Upper lobe of right lung (tissue), 1 donor: ENCODE data around the gene KIF11. TPM values are rescaled to one million over a fixed set of nuclear protein-coding genes. Genes with fewer than 3 reads are reported as not detected.
"Not testable (repeated sequence)": the region's sequence is repeated elsewhere in the genome, so short reads cannot be mapped to it uniquely, and the experiment has no call there.

Source experiments
- ATAC-seq: fragments of 200-7000 bp; cut with Tn5 transposase; one replicate; pipeline ENCODE4 v1.9.1; 2020; ENCODE audit warnings: mild to moderate bottlenecking, moderate library complexity
- DNase-seq: peaks from one replicate; pipeline ENCODE4 v3.0.0-alpha.2; 2020
- H3K27ac ChIP-seq: fragments of 200-600 bp; one replicate; pipeline ENCODE4 v1.8.0; 2022
- H3K27me3 ChIP-seq: fragments of 200-600 bp; one replicate; pipeline ENCODE4 v1.8.0; 2022; ENCODE audit warnings: mild to moderate bottlenecking
- H3K36me3 ChIP-seq: fragments of 200-600 bp; one replicate; pipeline ENCODE4 v1.8.0; 2022
- H3K4me1 ChIP-seq: fragments of 200-600 bp; one replicate; pipeline ENCODE4 v1.8.0; 2022
- H3K4me3 ChIP-seq: fragments of 200-600 bp; one replicate; pipeline ENCODE4 v1.8.0; 2022; ENCODE audit warnings: mild to moderate bottlenecking
- H3K9me3 ChIP-seq: fragments of 200-600 bp; one replicate; pipeline ENCODE4 v1.8.0; 2022
- CTCF ChIP-seq: fragments of 200-600 bp; IDR thresholded peaks from one replicate; pipeline ENCODE4 v1.8.0; 2022; ENCODE audit warnings: antibody characterized with exemption
- intact Hi-C: fragments of 100-400 bp; cut with DNase I; formaldehyde crosslinking; loops from one replicate; pipeline ENCODE4 v1.11.0; 2022
- total RNA-seq: library from RNA; stranded (reverse); fragmentation: NEBNext Ultra II Directional; extraction: Animal tissue kit (Norgen Biotek cat#: 25700); gene quantifications from one replicate; pipeline ENCODE4 v1.2.1, GENCODE V29; 2021
- donor health status: DM: no; HTN: yes; CAD: no; lungs with severe emphysema.

The KIF11 gene
- total RNA-seq, 1 donor from 2014 or later, result 0.93 TPM

- H3K27ac ChIP-seq, result no peak overlapping the region
- H3K4me3 ChIP-seq, result no peak overlapping the region
- no peaks in the 10 kb centered on the region for H3K9me3 ChIP-seq
- ATAC-seq (no peak), DNase-seq (no peak)
- no peak for TF ChIP-seq CTCF
- no peaks in the 10 kb centered on the region for H3K4me1 ChIP-seq
- no peaks in the 10 kb centered on the region for H3K36me3 ChIP-seq
- no peaks in the 10 kb centered on the region for H3K27me3 ChIP-seq
- intact Hi-C loops, result no loop called here
These were observed 35.0 kb downstream of the KIF11 start for GRCh38 chr10:92627845-92628480.

- Histone ChIP-seq H3K9me3 (no peaks in the 10 kb centered on the region), H3K4me3 (no peak overlapping the region), H3K36me3 (no peaks in the 10 kb centered on the region), H3K27ac (no peak overlapping the region), H3K27me3 (no peaks in the 10 kb centered on the region), H3K4me1 (no peaks in the 10 kb centered on the region)
- intact Hi-C loops, result no loop called here
- TF ChIP-seq CTCF, result no peak
- DNase-seq, result no peak
- no peak for ATAC-seq
These were observed 37.0 kb downstream of the KIF11 start for GRCh38 chr10:92629945-92630344.

GRCh38 chr10:92638037-92638436 is 45.1 kb downstream of the KIF11 start:
- Histone ChIP-seq H3K4me1 (no peaks in the 10 kb centered on the region), H3K4me3 (no peak overlapping the region), H3K27me3 (no peaks in the 10 kb centered on the region), H3K36me3 (no peaks in the 10 kb centered on the region), H3K27ac (no peak overlapping the region), H3K9me3 (no peaks in the 10 kb centered on the region)
- ATAC-seq (no peak), DNase-seq (no peak)
- no peak for TF ChIP-seq CTCF
- intact Hi-C loops, result no loop called here

- H3K9me3 ChIP-seq, result no peaks in the 10 kb centered on the region
- no peaks in the 10 kb centered on the region for H3K4me1 ChIP-seq
- no peaks in the 10 kb centered on the region for H3K36me3 ChIP-seq
- intact Hi-C loops, result no loop called here
- DNase-seq, result no peak
- no peak overlapping the region for H3K4me3 ChIP-seq
- no peak overlapping the region for H3K27ac ChIP-seq
- no peak for ATAC-seq
- H3K27me3 ChIP-seq, result no peaks in the 10 kb centered on the region
- TF ChIP-seq CTCF, result no peak
These were observed 47.2 kb downstream of the KIF11 start for GRCh38 chr10:92640107-92640506.

GRCh38 chr10:92641492-92641891 is 48.6 kb downstream of the KIF11 start:
- no peak for TF ChIP-seq CTCF
- no peak for ATAC-seq
- intact Hi-C loops, result no loop called here
- Histone ChIP-seq H3K4me1 (no peaks in the 10 kb centered on the region), H3K4me3 (no peak overlapping the region), H3K27me3 (no peaks in the 10 kb centered on the region), H3K9me3 (no peaks in the 10 kb centered on the region), H3K27ac (no peak overlapping the region), H3K36me3 (no peaks in the 10 kb centered on the region)
- DNase-seq, result no peak

- H3K27ac ChIP-seq, result no peak overlapping the region
- intact Hi-C loops, result no loop called here
- no peak for TF ChIP-seq CTCF
- no peaks in the 10 kb centered on the region for H3K27me3 ChIP-seq
- H3K4me3 ChIP-seq, result no peak overlapping the region
- no peaks in the 10 kb centered on the region for H3K9me3 ChIP-seq
- no peaks in the 10 kb centered on the region for H3K4me1 ChIP-seq
- no peak for ATAC-seq
- no peaks in the 10 kb centered on the region for H3K36me3 ChIP-seq
- DNase-seq, result no peak
These were observed 52.0 kb downstream of the KIF11 start for GRCh38 chr10:92644921-92645320.

GRCh38 chr10:92650864-92651263 is 57.9 kb downstream of the KIF11 start:
- H3K9me3 ChIP-seq, H3K4me1 ChIP-seq, intact Hi-C loops, DNase-seq, H3K4me3 ChIP-seq, H3K27ac ChIP-seq, ATAC-seq, H3K36me3 ChIP-seq, H3K27me3 ChIP-seq: not testable (repeated sequence)
